ENCODE measurements around the gene COBL.

COBL gene

GRCh38 chr7:51249187-51249945, 67.2 kb downstream of the COBL start:
- Mint-ChIP-seq H3K36me3 (ENCODE audit: low read depth) (no peaks in the 10 kb centered on the region), H3K4me3 (no peak overlapping the region), H3K9me3 (no peaks in the 10 kb centered on the region), H3K27me3 (ENCODE audit: low read depth) (peaks cover 8% of the 10 kb centered on the region), H3K4me1 (ENCODE audit: low read depth) (no peaks in the 10 kb centered on the region), H3K27ac (no peak overlapping the region)

- H3K27me3 Mint-ChIP-seq (ENCODE audit: low read depth): peaks cover 8% of the 10 kb centered on the region
- no peak overlapping the region for H3K27ac Mint-ChIP-seq
- no peaks in the 10 kb centered on the region for H3K9me3 Mint-ChIP-seq
- no peak overlapping the region for H3K4me3 Mint-ChIP-seq
- no peaks in the 10 kb centered on the region for H3K4me1 Mint-ChIP-seq (ENCODE audit: low read depth)
- no peaks in the 10 kb centered on the region for H3K36me3 Mint-ChIP-seq (ENCODE audit: low read depth)
These were observed 70.1 kb downstream of the COBL start for GRCh38 chr7:51246258-51247245.

GRCh38 chr7:51244885-51245284, 71.7 kb downstream of the COBL start:
- H3K36me3 Mint-ChIP-seq (ENCODE audit: low read depth): no peaks in the 10 kb centered on the region
- H3K4me1 Mint-ChIP-seq (ENCODE audit: low read depth): no peaks in the 10 kb centered on the region
- H3K27ac Mint-ChIP-seq: no peak overlapping the region
- H3K9me3 Mint-ChIP-seq: no peaks in the 10 kb centered on the region
- H3K4me3 Mint-ChIP-seq: no peak overlapping the region
- peaks cover 8% of the 10 kb centered on the region for H3K27me3 Mint-ChIP-seq (ENCODE audit: low read depth)

GRCh38 chr7:51244053-51244452, 72.6 kb downstream of the COBL start:
- H3K4me1 Mint-ChIP-seq (ENCODE audit: low read depth): no peaks in the 10 kb centered on the region
- H3K9me3 Mint-ChIP-seq: no peaks in the 10 kb centered on the region
- H3K4me3 Mint-ChIP-seq: no peak overlapping the region
- H3K36me3 Mint-ChIP-seq (ENCODE audit: low read depth): no peaks in the 10 kb centered on the region
- peaks cover 8% of the 10 kb centered on the region for H3K27me3 Mint-ChIP-seq (ENCODE audit: low read depth)
- H3K27ac Mint-ChIP-seq: no peak overlapping the region

GRCh38 chr7:51243631-51244030, 73.0 kb downstream of the COBL start:
- H3K4me3 Mint-ChIP-seq: no peak overlapping the region

DNA sequence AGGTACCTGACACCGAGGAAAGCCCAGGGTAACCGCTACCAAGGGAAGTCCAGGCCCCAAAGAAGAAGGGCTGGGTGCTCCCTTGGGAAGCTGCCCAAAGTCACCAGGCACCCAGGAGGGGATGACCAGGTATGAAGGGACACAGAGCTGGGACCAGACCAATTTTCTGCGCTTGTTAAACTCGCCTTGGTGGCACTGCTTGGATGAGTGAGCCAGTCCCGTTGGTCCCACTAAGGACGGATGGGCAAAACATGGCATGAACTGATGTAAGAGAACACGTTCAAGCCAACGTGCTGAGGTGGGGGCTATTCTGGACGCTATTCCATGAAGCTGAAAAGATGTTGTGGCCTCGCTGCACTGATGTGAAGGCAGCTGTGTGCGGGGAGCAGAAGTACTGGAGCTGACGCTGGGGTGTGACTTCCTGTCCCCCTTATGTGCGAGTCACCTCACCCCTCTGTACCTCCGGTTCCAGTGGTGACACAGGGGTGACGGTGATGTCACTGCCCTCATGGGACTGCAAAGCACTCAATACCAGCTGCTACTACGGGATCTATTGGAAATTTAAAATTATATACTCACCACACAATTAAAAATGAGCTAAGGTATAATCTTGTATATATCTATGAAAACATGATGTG, 73.6 kb downstream of the COBL start:
- no peaks in the 10 kb centered on the region for H3K4me1 Mint-ChIP-seq (ENCODE audit: low read depth)
- no peak overlapping the region for H3K4me3 Mint-ChIP-seq
- no peak overlapping the region for H3K27ac Mint-ChIP-seq
- H3K36me3 Mint-ChIP-seq (ENCODE audit: low read depth): no peaks in the 10 kb centered on the region
- peaks cover 8% of the 10 kb centered on the region for H3K27me3 Mint-ChIP-seq (ENCODE audit: low read depth)
- no peaks in the 10 kb centered on the region for H3K9me3 Mint-ChIP-seq

More at GRCh38 chr7:51243631-51244030, 73.0 kb downstream of the COBL start:
- no peaks in the 10 kb centered on the region for H3K4me1 Mint-ChIP-seq (ENCODE audit: low read depth)
- no peak overlapping the region for H3K27ac Mint-ChIP-seq
- no peaks in the 10 kb centered on the region for H3K9me3 Mint-ChIP-seq
- H3K36me3 Mint-ChIP-seq (ENCODE audit: low read depth): no peaks in the 10 kb centered on the region
- H3K27me3 Mint-ChIP-seq (ENCODE audit: low read depth): peaks cover 8% of the 10 kb centered on the region

GRCh38 chr7:51242007-51242691, 74.5 kb downstream of the COBL start:
- Mint-ChIP-seq H3K27ac (no peak overlapping the region), H3K4me1 (ENCODE audit: low read depth) (no peaks in the 10 kb centered on the region), H3K4me3 (no peak overlapping the region), H3K9me3 (no peaks in the 10 kb centered on the region), H3K27me3 (ENCODE audit: low read depth) (peaks cover 8% of the 10 kb centered on the region), H3K36me3 (ENCODE audit: low read depth) (no peaks in the 10 kb centered on the region)

DNA sequence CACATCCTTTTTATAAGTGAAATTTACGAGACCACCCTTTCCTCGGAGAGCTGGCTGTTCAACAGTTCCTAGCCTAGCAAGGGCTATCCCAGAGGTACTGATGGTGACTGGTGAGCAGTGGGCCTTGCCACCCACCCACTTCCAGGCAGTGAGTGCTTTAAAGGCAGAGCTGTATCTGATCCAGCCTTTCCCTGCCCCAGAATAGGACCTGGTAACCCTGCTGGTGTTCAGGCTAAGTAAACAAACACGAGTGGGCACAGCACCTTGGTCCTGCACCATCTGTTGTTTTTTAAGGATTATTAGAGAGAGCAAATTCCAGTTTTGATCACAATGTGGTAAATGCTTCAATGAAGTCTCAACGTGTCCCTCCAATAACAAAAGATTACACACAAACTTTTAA, 75.7 kb downstream of the COBL start:
- no peaks in the 10 kb centered on the region for H3K9me3 Mint-ChIP-seq
- H3K4me3 Mint-ChIP-seq: no peak overlapping the region
- H3K36me3 Mint-ChIP-seq (ENCODE audit: low read depth): no peaks in the 10 kb centered on the region
- H3K4me1 Mint-ChIP-seq (ENCODE audit: low read depth): no peaks in the 10 kb centered on the region
- H3K27ac Mint-ChIP-seq: no peak overlapping the region
- peaks cover 5% of the 10 kb centered on the region for H3K27me3 Mint-ChIP-seq (ENCODE audit: low read depth)

GRCh38 chr7:51239691-51240090, 76.9 kb downstream of the COBL start:
- Mint-ChIP-seq H3K4me1 (ENCODE audit: low read depth) (no peaks in the 10 kb centered on the region), H3K27ac (no peak overlapping the region), H3K9me3 (no peaks in the 10 kb centered on the region), H3K4me3 (no peak overlapping the region), H3K36me3 (ENCODE audit: low read depth) (no peaks in the 10 kb centered on the region), H3K27me3 (ENCODE audit: low read depth) (no peaks in the 10 kb centered on the region)

GRCh38 chr7:51238981-51239495, 77.6 kb downstream of the COBL start:
- Mint-ChIP-seq H3K4me3 (no peak overlapping the region), H3K27me3 (ENCODE audit: low read depth) (no peaks in the 10 kb centered on the region), H3K4me1 (ENCODE audit: low read depth) (no peaks in the 10 kb centered on the region), H3K36me3 (ENCODE audit: low read depth) (no peaks in the 10 kb centered on the region), H3K27ac (no peak overlapping the region), H3K9me3 (no peaks in the 10 kb centered on the region)

DNA sequence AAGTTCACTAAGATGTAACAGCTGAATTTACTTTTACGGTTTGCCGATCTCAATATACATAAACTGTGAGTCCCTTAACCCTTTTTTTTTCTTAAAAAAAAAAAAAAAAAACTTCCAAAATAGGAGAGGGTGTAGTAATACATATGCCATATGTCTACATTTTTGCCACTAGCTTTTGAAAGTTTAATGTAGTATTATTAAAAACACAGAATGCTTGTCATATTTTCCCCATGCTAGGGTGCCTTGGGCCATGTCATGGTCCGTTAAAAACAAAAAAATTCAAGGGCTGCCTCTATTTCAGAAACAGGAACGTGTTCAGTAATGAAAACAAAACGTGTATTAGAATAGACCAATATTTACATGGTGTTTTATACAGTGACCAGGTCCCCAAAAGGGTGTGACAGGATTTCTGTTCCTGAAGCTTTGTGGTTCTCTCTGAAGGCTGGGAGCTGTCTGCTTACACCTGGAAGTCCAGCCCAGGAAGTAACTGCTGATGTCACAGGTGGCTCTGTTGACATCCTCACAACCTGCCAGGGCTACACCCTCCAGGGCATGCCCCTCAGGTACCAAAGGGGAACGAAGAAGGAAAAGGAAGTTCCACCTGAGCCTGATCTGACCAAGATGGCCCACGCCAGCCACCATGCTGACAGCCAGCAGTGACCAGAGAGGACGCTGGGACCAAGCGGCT, 79.0 kb downstream of the COBL start:
- Mint-ChIP-seq H3K27ac (no peak overlapping the region), H3K36me3 (ENCODE audit: low read depth) (no peaks in the 10 kb centered on the region), H3K4me3 (no peak overlapping the region), H3K9me3 (no peaks in the 10 kb centered on the region), H3K4me1 (ENCODE audit: low read depth) (no peaks in the 10 kb centered on the region), H3K27me3 (ENCODE audit: low read depth) (no peaks in the 10 kb centered on the region)

DNA sequence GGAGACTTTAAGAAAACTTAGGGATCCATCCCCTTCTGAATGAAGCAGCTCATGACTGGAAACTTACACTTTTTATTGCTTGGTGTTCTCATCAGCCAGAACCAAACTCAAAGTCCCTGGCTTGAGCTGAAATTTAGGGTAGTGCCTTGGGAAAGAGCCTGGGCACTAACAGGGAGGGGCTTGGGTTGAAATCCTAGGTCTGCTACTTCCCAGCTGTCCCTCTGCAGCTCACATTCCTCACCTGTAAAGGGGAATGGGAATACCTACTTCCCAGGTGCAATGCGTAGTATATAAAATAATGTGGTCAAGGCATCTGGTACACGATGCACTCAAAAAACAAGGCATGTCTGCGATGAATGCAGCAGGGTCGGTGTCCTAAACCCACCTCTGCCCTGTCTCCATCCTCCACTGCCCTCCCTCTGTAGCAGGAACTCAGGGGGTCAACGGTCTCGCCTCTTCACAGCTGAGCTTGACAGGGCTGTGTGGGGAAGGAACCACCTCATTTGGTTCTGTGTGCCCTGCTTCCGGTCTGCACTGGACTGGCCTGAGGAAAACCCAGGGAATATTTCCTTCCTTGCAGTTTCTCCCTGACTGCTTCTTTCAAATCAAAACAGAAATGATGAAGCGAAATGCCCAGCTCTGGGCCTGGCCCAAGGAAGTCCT, 80.0 kb downstream of the COBL start:
- Mint-ChIP-seq H3K4me3 (no peak overlapping the region), H3K9me3 (no peaks in the 10 kb centered on the region), H3K36me3 (ENCODE audit: low read depth) (no peaks in the 10 kb centered on the region), H3K27ac (no peak overlapping the region), H3K4me1 (ENCODE audit: low read depth) (no peaks in the 10 kb centered on the region), H3K27me3 (ENCODE audit: low read depth) (no peaks in the 10 kb centered on the region)

DNA sequence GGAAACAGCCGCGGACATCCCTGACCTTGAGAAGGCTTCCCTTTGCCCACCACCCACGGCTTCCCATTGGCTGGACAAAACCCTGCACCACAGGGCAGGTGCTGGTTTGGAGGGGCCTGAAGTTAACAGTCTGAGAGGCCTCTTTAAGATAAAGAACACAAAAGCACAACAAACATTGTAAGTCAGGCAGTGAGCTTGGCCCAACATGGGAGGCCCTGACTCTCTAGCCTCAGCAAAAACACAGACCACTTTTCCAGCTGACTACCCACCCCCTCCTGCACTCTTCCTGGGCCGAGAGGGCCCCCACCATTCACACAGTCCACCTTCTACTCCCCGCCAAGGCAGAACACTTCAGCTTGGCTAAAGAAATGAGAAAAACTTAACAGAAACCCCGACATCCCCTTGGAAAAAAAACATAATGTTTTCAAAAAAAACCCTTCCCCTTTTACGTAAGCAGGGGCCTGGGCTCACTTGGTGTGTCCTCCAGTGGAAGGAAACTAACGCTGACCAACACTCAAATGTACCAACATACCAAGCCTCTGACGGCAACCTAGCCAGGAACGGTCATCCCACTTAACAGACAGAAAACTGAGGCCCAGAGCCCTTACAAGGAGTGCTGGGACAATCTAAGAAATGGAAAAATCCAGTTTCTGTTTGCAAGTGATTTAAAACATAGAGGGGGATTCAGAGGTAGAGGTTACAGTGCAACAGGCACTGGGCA, 80.9 kb downstream of the COBL start:
- no peaks in the 10 kb centered on the region for H3K9me3 Mint-ChIP-seq
- no peaks in the 10 kb centered on the region for H3K27me3 Mint-ChIP-seq (ENCODE audit: low read depth)
- no peak overlapping the region for H3K27ac Mint-ChIP-seq
- no peaks in the 10 kb centered on the region for H3K4me1 Mint-ChIP-seq (ENCODE audit: low read depth)
- H3K4me3 Mint-ChIP-seq: no peak overlapping the region
- H3K36me3 Mint-ChIP-seq (ENCODE audit: low read depth): no peaks in the 10 kb centered on the region
